GM18498 (cell line): Measurements from ENCODE around the gene MYO5A.
"Not testable (repeated sequence)": the region's sequence is repeated elsewhere in the genome, so short reads cannot be mapped to it uniquely, and the experiment has no call there.

Experiments used
- ATAC-seq: cut with Tn5 transposase; IDR thresholded peaks from one replicate; pipeline ENCODE4 v1.9.1; 2021; ENCODE audit warnings: mild to moderate bottlenecking, moderate library complexity; ENCODE audit not compliant: unreplicated experiment

Gene MYO5A

DNA sequence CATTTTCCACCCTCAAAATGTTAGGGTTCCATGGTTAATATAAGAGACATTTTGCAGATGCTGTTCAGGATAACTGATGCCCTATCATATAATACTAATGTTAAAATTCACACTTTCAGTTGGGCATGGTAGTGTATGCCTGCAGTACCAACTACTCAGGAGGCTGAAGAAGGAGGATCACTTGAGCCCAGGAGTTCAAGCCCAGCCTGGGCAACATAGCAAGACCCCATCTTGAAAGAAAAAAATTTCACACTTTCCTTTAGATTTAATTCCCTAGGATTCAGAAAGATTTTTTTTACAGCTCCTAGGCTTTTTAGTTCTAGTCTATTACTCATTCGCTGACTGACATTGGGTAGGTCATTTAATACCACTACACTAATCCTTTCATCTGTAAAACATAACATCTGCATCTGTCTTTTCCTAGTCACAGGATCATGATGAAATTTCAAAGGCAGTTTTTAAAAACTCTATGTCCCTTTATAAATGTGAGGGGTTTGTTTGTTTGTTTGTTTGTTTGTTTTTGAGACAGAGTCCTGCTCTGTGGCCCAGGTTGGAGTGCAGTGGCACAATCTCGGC lies 103.7 kb downstream of the MYO5A start:
- no peak for ATAC-seq

DNA sequence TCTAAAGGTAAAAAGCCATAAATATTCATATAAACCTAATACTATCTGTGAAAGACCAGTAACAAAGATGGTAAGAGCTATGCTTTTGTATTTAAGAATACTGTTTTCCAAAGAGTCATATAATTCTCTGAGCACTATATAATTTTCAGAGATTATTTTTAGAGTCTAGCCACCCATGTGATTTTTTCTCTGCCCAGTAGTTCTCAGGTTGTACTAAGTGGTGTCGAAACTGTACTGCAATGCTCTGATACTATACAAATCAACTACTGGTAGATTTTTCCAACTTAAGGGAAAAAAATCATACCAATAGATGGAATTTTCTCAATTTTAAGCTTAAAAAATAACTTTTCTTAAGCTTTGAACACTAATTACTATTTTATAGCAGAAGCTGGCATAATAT lies 104.8 kb downstream of the MYO5A start:
- ATAC-seq, result no peak

DNA sequence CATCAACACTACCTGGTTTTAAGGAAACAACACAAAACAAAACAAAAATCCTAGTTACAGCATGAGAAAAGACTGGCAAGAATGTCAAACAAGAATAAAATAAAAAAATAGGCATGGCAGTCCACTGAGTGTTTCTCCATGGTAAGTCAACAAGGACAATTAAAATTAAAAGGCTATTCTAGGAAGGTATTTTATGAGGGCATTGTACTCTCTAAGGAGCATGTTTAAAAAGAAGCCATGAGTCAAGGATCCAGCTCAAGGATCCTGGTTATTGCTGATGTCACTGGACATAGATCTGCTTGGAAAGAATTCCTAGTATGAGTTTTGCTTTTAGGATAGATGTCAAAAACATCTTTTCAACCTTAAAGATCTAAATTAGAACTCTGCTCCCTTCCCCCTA lies 106.7 kb downstream of the MYO5A start:
- no peak for ATAC-seq

DNA sequence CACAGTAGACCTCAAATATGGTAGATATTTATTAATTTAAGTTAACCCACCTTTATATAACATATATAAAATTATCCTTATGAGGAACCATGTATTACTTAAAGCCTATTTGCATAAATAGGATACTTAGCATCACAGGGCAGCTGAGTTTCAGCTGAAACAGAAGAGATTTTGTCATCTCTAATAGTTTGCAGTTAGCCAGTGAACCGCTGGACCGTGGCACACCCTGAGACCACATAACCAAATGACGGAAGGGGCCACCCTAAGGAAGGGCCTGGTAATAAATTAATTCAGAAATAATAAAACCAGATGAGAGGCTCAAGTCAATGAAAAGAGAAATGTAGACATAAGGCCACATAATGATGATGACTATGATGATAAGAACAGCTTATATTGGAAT lies 107.7 kb downstream of the MYO5A start:
- no peak for ATAC-seq

DNA sequence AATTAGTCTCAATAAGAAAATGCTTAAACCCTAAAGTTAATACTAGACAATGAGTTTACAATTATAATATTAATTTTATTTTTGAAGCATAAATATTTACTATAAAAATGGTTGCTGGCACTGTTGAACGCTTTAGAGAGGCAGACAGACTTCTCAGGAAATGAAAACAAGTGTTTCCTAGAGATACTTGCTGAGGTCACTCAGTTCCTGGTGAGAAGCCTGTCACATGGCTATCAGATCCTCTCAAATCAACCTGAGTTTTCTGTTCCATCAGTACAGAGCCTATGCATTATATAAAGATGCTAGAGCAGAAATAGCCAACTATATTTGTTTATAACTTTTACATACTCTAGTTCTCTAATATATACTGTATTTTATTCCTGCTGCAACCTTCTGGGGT lies 109.2 kb downstream of the MYO5A start:
- ATAC-seq, result no peak

DNA sequence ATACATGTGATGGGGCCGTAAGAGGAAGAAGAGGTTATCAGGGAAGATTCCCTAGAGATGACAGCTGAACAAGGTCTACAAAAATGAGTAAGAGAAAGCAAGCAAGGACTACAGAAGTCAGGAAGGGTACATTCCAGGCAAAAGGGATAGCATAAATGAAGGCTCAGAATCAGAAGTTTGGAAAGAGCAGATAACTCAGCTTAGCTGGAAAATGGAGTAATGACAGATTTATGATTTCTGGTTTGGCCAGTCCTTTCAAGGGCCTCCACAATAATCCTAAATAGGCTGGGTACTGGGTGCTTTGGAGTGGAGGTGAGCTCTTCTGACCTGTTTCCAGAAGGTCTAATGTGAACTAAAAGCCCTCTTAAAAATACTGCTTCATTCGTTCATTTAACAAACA lies 110.7 kb downstream of the MYO5A start:
- ATAC-seq, result no peak

DNA sequence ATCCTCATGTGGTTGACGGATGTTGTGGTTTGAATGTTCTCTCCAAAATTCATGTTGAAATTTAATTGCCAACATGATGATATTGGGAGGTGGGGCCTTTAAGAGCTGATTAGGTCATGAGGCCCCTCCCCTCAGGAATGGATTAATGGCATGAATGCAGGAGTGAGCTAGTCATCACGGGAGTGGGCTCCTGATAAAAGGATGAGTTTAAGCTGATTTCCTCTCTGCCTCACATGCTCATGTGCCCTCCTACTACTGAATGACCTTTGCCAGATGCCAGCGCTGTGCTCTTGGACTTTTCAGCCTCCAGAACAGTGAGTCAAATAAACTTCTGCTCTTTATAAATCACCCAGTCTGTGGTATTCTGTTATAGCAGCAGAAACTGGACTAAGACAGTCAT lies 111.2 kb downstream of the MYO5A start:
- ATAC-seq, result no peak

DNA sequence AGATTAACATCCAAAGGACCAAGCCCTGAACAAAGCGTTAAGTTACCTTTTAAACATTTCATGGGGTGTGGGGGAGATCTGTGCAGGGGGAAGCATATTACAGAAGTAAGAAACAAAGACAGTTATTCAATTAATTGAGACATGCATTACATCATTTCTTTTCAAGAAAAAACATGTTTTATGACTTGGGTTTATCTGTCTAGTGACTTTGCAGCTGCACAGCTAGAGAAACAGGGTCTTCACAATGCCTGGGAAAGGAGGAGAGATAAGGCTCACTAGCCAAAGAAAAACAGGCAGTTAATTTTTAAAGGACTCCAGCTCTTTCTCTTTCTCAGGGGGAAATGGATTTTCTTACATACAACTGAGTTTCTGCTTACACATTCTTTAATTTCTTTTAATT lies 112.1 kb downstream of the MYO5A start:
- ATAC-seq, result not testable (repeated sequence)

DNA sequence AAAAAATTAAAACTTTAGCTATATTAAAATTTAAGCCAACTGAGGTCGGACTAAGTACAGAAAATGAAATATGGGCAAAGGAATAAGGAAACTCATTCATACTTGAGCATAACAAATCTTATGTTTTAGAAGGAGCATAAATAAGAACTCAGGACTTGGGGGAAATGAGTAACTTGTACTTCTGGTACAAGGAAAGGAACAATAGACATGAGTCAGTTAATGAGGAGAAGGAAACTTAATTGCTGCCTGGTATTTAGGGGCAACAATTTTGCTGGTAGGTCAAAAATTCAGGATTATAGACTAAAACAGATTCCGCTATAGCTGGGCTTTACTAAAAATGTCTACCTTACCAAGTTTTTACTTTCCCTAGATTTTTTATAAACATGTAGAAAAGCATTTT lies 113.1 kb downstream of the MYO5A start:
- ATAC-seq, result no peak

DNA sequence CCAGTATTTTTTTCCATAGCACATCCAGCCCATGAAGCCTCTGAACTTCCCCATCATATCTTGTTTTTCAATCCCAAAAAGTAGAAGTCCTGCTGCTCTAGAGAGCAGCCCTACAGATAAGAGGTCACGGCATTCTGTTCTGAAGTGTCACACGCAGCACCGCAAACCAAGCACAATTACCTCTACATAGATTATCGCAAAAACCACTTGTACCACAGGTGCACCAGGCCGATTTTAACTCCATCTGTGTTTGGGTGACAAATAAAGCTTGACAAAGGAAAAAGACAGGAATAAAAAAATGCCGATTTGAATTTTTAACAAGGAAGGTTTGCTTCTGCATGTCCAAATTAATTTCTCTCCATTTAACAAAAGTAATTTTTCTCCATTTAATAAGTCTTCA lies 113.7 kb downstream of the MYO5A start:
- no peak for ATAC-seq

DNA sequence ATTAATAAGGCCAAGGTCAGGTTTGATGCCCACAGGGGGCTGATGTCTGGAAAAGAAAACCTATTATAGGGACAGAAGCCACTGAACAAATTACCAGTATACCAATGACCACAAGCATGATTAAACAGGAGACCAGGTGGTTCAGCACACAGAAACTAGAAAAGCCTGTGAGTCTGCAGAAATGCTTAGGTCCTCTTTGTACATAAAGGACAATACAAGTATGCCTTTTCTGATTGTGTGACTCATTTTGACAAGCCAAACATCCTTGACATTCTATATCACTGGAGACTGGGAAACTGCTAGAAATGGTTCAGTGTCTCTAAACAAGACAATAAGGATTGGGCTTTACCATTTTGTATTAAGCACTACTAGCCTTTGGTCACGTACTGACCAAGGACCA lies 119.9 kb downstream of the MYO5A start:
- ATAC-seq, result peak; percentile 69

DNA sequence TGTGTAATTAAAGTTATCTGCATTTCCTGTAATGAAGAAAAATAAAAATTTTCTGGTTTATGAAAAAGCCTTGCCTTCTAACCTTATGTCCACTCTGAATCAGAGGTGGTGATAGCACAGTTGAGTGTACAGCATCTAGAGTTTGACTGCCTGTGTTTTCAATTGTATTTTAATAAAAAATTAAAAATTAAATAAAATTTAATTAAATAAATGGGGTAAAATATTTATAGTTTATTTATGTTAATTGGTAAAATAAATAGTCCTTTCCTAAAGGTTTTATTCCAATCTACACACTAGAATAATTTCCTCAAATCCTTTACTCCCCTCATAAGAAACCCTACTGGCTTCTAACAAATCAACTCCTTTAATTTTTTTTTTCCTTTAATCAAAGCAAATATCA lies 121.3 kb downstream of the MYO5A start:
- ATAC-seq, result no peak

DNA sequence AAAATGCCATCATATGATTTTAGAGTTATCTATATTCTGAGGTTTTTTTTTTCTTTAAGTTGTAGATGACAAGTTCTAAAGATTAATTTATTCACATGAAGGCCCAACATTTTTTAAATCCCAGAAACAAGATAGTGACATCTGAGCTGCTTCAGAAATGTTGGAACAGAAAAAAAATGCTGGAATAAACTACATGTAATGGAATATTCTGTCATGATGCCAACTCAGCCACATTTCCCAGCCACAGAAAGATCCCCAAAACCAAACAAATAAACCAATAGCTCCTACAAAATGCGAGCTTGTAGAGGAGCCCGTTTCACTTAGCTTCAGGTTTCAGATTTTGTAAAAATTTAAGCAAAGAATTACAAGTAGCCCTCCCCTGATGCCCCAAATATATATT lies 122.1 kb downstream of the MYO5A start:
- ATAC-seq, result no peak

DNA sequence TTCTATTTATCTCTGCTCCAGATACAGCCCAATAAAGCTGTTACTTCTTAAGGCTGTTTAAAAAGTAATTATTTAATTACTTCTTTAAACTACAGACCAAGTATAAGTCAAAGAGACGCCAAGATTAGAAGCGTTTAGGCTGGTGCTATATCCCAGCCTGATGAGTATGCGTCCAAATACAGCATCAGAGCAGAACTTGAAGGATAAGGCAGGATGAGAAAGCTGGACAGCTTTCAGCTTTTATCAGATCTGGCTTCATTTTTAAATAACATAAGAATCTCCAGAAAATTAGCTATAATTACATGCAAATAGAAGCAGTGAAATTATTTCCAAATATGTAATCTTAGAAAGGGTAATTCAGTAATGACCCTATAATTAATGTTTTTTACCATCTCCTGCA lies 122.8 kb downstream of the MYO5A start:
- no peak for ATAC-seq

DNA sequence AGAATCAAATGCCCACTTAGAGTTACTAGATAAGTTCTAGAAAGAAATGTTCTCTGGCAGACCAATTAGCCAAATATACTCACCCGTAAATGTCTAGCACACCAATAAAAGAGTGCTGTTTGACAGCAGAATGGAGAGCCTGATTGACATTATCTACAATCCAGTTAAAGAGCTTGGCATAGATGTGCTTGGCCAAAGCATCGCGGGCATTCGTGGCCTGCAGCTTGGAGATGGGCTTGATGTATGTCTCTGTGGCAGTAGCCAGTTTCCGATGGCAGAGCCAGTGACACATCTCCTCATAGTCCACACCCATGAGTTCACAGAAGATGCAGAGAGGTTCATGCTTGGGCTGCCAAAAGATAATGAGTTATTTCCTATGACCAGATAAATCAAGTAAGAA lies 131.6 kb downstream of the MYO5A start:
- no peak for ATAC-seq

DNA sequence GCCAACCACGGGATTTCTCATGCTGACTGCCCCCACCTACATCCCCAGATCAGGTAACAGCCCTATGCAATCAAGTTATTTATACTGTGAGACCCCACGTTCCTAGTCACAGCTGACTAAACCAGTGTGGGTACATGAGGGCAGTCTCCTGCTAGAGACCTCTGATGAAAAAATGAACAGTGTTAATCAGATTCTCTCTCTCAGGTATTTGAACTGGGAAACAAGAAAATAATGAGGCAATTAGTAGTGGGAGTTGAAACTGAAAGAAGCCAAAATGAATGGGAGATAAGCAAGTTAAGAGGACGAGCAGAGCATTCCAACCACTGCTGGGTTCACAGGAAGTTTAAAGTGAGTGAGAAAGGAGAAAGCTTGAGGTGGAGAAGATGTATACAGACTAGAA lies 134.6 kb downstream of the MYO5A start:
- no peak for ATAC-seq

DNA sequence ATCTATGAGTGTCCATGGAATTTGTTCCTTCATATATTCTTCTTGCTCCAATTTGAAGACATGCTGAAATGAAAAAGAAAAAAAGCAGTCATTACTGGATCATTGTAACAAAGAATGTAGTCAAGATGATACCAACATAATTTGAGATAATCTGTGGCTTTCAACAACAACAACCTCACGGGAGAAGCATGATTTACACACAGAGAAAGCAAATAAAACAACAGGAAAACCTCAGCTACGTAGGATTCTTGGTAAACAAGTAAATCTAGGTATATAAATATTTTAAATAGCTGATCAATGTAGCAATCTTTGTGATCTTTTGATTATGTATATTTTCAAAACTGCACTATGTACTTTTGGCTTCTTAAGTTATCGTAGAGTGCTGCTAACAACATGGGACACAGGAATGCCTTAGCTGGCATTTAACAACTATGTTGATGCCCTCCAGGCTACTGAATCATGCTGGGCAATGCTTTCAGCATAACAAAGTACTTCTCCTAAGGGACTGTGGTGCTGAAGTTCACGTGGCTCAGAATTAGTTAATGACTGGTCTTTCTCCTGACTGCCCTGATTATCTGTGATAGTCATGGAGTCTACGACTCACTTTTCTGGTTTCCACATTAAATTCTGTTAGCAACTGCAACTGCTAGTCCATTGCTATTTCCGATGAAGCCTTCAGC lies 136.5 kb downstream of the MYO5A start:
- ATAC-seq, result no peak

DNA sequence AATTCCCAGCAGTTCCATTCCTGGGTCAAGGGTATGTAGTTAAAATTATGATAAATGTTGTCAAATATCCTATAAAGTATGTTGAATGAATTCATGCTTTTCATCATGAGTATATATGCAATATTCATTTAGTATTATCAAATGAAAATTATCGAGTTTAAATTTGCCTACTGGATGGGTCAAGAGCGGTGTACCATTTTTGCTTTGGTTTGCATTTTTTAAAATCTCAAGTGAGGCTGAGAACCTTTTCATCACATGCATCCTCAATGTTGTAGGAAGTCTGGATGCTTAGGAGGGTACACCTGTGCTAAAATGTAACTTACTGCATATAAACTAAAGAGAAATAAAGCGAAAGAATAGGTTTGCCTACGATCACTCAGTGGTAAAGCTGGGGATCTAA lies 137.6 kb downstream of the MYO5A start:
- no peak for ATAC-seq

DNA sequence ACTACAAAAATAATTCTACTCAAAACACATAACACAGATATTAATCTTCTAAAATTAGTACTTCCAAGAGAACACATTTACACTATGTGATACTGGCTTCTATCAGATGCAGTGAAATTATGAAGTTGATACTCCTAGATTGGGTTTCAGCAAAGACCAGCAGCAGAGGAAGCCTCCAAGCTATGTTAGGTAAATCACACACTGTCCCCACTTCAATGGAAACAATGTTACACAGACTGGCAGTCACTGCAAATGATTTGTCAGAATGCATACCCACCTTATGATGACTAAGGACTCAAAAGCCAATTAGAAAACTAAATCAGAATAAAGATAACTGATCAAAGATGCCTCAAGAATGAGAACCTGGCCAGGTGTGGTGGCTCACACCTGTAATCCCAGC lies 143.0 kb downstream of the MYO5A start:
- ATAC-seq, result no peak

DNA sequence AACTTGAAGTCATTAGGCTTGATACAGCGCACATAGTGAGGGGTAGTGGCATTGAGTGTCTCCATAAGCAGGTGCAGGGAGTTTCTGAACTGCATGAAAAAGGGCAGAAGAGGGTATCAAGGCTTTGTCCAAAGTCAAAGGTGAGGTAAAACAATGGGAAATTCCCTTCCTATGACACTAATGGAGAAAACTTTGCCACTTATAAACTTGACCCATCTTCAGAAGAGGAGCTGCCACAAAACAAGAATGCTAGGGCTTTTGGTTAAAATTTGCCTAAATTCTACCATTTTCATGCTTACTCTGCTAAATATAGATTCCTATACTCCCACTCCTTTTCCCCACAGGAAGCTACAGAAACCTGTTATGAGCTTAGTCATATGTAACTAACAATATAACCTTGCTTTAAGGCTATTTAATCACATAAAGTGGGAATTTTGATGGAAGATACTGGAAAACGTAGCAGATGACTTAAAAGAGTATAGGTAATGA lies 145.5 kb downstream of the MYO5A start:
- peak; percentile 43 for ATAC-seq

DNA sequence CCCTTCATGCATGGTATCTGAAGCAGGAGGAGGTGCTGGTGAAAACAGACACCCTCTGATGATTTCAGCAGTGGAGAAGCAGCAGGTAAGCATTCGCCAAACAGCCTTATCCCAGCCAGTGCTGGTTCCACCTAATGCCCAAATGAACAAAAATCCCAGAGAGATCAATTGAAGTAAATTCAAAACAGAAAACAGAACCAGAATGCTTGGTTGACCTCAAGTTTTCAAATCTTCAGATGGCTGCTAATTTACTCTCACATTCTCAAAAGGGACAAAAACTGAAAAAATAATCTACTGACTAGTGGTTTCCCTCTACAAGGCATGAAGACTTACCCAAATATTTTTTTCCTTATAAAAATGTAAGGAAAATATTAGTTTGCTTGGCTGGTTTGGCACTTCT lies 146.0 kb downstream of the MYO5A start:
- ATAC-seq, result peak; percentile 20

DNA sequence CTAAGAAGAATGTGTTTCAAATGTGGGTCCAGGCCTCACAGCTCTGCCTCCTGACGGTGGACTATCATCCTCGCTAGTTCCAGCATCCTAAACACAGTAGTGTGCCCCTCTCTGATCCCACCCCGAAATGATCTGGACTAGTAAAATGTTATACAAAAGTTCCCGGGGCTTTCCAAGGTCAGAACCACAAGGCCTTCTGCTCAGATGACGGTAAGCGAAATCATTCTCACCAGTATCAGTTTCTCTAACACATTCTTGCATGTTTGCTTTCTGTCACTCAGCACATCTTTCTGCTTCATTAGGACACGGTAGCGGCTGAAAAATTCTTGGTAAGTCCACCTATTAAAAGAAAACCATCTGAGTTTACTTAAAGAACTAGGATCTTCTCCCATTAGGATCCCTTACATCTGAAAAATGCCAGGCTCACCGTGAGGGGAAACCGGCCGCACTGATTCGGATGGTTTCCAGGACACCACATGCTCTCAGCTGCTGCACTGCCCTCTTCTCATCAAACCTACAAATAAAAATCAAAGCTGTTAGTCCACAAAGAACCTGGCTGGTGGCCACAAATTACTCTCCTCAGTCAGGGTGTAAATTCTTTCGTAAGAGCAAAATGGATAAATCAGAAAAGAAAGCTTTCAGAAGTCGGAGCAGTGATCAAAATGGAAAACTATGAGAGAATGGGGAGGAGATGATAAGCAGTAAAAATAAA lies 149.1 kb downstream of the MYO5A start:
- ATAC-seq, result peak; percentile 73
